ENCODE results near the gene PGAP6. TPM values are rescaled to one million over a fixed set of nuclear protein-coding genes. Genes with fewer than 3 reads are reported as not detected.
A peak's percentile ranks its signal among the peaks of the same experiment; 100 is the strongest.

Gene PGAP6
- total and polyA plus RNA-seq, 2 of the 13 experiments (the other 11 are each of a cell fraction or from before 2014, with no cell fraction given): 52.7 to 136 TPM

DNA sequence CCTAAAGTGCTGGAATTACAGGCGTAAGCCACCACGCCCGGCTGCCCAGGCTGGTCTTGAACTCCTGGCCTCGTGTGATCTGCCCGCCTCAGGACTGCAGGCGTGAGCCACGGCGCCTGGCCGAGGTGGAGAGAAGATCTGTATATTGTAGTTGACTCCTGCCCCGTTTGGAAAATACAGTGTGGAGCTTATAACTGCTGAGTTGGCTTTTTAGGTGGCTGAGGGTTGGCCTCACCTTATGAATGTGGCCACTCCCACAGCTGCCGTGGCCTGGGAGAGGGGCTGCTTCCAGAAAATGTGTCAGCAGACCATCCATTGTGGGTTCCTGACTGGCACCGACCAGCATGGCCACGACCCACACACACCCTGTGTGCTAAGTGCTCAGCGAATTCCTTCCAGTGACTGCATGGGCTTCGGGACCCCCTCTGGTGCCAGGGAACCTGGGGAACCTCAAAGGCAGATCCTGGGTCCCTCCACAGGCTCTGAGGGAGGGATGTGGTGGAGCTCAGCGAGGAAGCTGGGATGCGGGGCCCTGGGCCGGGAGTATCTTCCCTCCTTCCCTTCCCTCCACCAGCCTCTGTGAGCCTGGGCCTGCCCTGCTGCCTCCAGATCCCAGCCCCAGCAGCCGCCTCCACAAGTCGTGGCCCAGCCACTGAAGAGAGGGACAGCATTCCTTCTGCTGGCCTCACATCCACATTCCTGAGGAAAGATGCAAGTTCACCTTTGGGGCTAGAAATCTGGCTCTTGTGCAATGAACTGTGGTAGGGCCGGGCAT, 32.8 kb upstream of the PGAP6 start:
- no peak overlapping the region for H3K4me3 ChIP-seq (replicated peaks in 1 of 3; ENCODE audit: insufficient read depth in 1 of 3, low read depth in 2 of 3, low read length in 3 of 3)
- ChIA-PET POLR2A (interaction anchor here (1.3 to 3.0 kb wide), 4 partner anchors 9 to 87 kb away, joined by 3 to 15 read pairs (median 6); partner anchors contain the start of gene DECR2), CTCF (ENCODE audit: low intra/inter-chr PET ratio, low total read pairs) (no interaction called here)
- TF ChIP-seq HNRNPLL (IDR thresholded peaks at IDR 0.05; ENCODE audit: low read depth, low read length, poor library complexity, severe bottlenecking): no peak
- TF ChIP-seq, protein P1, sequence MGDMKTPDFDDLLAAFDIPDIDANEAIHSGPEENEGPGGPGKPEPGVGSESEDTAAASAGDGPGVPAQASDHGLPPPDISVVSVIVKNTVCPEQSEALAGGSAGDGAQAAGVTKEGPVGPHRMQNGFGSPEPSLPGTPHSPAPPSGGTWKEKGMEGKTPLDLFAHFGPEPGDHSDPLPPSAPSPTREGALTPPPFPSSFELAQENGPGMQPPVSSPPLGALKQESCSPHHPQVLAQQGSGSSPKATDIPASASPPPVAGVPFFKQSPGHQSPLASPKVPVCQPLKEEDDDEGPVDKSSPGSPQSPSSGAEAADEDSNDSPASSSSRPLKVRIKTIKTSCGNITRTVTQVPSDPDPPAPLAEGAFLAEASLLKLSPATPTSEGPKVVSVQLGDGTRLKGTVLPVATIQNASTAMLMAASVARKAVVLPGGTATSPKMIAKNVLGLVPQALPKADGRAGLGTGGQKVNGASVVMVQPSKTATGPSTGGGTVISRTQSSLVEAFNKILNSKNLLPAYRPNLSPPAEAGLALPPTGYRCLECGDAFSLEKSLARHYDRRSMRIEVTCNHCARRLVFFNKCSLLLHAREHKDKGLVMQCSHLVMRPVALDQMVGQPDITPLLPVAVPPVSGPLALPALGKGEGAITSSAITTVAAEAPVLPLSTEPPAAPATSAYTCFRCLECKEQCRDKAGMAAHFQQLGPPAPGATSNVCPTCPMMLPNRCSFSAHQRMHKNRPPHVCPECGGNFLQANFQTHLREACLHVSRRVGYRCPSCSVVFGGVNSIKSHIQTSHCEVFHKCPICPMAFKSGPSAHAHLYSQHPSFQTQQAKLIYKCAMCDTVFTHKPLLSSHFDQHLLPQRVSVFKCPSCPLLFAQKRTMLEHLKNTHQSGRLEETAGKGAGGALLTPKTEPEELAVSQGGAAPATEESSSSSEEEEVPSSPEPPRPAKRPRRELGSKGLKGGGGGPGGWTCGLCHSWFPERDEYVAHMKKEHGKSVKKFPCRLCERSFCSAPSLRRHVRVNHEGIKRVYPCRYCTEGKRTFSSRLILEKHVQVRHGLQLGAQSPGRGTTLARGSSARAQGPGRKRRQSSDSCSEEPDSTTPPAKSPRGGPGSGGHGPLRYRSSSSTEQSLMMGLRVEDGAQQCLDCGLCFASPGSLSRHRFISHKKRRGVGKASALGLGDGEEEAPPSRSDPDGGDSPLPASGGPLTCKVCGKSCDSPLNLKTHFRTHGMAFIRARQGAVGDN (CRISPR knock-in tag; IDR thresholded peaks at IDR 0.05): peak; percentile 11; the same call in 1 of the 2 replicates
- peak; percentile 95 for TF ChIP-seq MAFF (IDR thresholded peaks at IDR 0.05; ENCODE audit: low read depth, low read length)
- TF ChIP-seq MAFK (conservative IDR thresholded peaks at IDR 0.05 in 1 of 2, IDR thresholded peaks at IDR 0.05 in 1 of 2; ENCODE audit: low read length in 2 of 2): peak; percentile 94 to 96
- TF ChIP-seq RARG (CRISPR knock-in tag; IDR thresholded peaks at IDR 0.05; ENCODE audit: low read depth): no peak
- TF ChIP-seq TEAD3 (CRISPR knock-in tag; optimal IDR thresholded peaks at IDR 0.05; ENCODE audit: borderline replicate concordance): peak; percentile 21
- TF ChIP-seq CEBPB (IDR thresholded peaks at IDR 0.05; ENCODE audit: borderline replicate concordance, low read depth, low read length): 0 out of 2 replicates have a peak, but pooled peaks have one; percentile 15
- TF ChIP-seq SIN3B (IDR thresholded peaks at IDR 0.05; ENCODE audit: low read length): no peak
- H3K79me2 ChIP-seq (ENCODE audit: insufficient read depth, low read length): no peaks in the 10 kb centered on the region
- no peaks in the 10 kb centered on the region for H3K9me3 ChIP-seq (ENCODE audit: low read length)
- H3K4me1 ChIP-seq (ENCODE audit: insufficient read depth, low read length): peaks cover 17% of the 10 kb centered on the region
- peaks cover 4 to 7% of the 10 kb centered on the region in 2 experiments; a peak in 4 of 5 replicates for H3K36me3 ChIP-seq (replicated peaks in 1 of 2; ENCODE audit: control insufficient read depth in 1 of 2, insufficient read depth in 2 of 2, low read length in 2 of 2)
- H2AFZ ChIP-seq (ENCODE audit: low read length): no peak overlapping the region
- no peaks in the 10 kb centered on the region for H4K20me1 ChIP-seq (ENCODE audit: insufficient read depth, low read length)
- FAIRE-seq (no peak), ATAC-seq (peak; percentile 37), DNase-seq (ENCODE audit: low spot score) (no peak)
- H3K9ac ChIP-seq (ENCODE audit: insufficient read depth, low read depth, low read length): no peak overlapping the region
- intact Hi-C loops (cut with micrococcal nuclease; ENCODE audit: unreplicated experiment): no loop called here
- in situ Hi-C loops (cut with HindIII; ENCODE audit: extremely low pct_ligation_motif_present, low pct_unique_long_range_greater_than_20kb): no loop called here
- BruUV-seq (replicated peaks): no TSS peak
- H3K4me2 ChIP-seq (ENCODE audit: low read depth, low read length): no peak overlapping the region
- 67% methylated on average over 11 of the region's 21 CpGs for WGBS (ENCODE audit: low lambda C conversion rate)
- no peaks in the 10 kb centered on the region for H3K27me3 ChIP-seq (ENCODE audit: control insufficient read depth in 1 of 2, insufficient read depth in 2 of 2, low read length in 2 of 2)
- H3K27ac ChIP-seq (ENCODE audit: extremely low read length, insufficient read depth, low read length): no peak overlapping the region
